ENCODE measurements around the gene ARL2BP.

DNA sequence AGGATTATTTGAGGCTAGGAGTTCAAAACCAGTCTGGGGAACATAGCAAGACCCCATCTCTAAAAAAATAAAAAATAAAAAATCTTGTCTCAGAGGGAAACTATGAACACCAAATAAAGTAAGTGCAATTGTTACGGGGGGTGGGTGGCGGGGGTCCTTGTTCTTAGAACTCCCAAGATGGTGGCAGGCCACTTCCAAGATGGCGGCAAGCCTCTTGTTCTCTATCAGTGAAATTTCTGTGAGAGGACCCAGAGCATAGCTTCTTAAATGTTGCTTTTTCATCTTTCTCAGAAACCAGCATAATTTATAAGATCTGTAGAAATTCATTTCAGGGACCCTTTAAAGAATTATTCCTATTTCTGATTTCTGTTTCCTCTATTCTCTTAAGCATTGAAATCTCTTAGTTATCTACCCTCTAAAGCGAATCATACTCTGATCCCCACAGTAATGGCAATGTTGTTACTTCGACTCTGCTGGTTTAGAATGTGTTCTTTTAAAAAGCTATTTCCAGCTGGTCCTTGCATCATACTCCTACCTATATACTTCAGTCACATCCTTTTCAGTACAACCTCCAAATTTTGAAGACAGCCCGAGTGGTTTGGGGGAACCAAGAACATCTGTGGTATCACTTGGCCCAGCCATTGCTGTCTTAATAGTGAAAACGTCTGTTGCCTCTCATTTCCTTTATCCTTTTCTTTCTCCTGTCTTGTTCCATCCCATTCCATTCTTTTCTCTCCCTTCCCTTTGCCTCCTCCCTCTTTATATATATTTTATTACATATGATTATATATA, 42.8 kb upstream of the ARL2BP start:
- TF ChIP-seq, protein P1, sequence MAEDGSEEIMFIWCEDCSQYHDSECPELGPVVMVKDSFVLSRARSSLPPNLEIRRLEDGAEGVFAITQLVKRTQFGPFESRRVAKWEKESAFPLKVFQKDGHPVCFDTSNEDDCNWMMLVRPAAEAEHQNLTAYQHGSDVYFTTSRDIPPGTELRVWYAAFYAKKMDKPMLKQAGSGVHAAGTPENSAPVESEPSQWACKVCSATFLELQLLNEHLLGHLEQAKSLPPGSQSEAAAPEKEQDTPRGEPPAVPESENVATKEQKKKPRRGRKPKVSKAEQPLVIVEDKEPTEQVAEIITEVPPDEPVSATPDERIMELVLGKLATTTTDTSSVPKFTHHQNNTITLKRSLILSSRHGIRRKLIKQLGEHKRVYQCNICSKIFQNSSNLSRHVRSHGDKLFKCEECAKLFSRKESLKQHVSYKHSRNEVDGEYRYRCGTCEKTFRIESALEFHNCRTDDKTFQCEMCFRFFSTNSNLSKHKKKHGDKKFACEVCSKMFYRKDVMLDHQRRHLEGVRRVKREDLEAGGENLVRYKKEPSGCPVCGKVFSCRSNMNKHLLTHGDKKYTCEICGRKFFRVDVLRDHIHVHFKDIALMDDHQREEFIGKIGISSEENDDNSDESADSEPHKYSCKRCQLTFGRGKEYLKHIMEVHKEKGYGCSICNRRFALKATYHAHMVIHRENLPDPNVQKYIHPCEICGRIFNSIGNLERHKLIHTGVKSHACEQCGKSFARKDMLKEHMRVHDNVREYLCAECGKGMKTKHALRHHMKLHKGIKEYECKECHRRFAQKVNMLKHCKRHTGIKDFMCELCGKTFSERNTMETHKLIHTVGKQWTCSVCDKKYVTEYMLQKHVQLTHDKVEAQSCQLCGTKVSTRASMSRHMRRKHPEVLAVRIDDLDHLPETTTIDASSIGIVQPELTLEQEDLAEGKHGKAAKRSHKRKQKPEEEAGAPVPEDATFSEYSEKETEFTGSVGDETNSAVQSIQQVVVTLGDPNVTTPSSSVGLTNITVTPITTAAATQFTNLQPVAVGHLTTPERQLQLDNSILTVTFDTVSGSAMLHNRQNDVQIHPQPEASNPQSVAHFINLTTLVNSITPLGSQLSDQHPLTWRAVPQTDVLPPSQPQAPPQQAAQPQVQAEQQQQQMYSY (CRISPR knock-in tag; IDR thresholded peaks at IDR 0.05) = no peak
- TF ChIP-seq GABPA (IDR thresholded peaks at IDR 0.05; ENCODE audit: low read depth) = no peak
- TF ChIP-seq, protein P2, sequence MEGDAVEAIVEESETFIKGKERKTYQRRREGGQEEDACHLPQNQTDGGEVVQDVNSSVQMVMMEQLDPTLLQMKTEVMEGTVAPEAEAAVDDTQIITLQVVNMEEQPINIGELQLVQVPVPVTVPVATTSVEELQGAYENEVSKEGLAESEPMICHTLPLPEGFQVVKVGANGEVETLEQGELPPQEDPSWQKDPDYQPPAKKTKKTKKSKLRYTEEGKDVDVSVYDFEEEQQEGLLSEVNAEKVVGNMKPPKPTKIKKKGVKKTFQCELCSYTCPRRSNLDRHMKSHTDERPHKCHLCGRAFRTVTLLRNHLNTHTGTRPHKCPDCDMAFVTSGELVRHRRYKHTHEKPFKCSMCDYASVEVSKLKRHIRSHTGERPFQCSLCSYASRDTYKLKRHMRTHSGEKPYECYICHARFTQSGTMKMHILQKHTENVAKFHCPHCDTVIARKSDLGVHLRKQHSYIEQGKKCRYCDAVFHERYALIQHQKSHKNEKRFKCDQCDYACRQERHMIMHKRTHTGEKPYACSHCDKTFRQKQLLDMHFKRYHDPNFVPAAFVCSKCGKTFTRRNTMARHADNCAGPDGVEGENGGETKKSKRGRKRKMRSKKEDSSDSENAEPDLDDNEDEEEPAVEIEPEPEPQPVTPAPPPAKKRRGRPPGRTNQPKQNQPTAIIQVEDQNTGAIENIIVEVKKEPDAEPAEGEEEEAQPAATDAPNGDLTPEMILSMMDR (IDR thresholded peaks at IDR 0.05 in 2 of 3, conservative IDR thresholded peaks at IDR 0.05 in 1 of 3; ENCODE audit: control insufficient read depth in 2 of 3, extremely low read depth in 1 of 3, insufficient read depth in 1 of 3, low read depth in 3 of 3, low read length in 3 of 3) = no peak
- TF ChIP-seq POLR2AphosphoS2 (IDR thresholded peaks at IDR 0.05; ENCODE audit: low read depth, low read length) = no peak
- TF ChIP-seq JUNB (IDR thresholded peaks at IDR 0.05) = no peak
- TF ChIP-seq YY1 (IDR thresholded peaks at IDR 0.05; ENCODE audit: low read depth, low read length) = peak; percentile 61; the same call in 1 of the 2 replicates
- no peak for TF ChIP-seq RBBP5 (conservative IDR thresholded peaks at IDR 0.05)
